OCI-M2 (cell line): ENCODE results near the gene DNAJC4.

Source experiments
- DNase-seq: peaks from one replicate; lab custom pipeline; 2025; ENCODE audit not compliant: unreplicated experiment; lab: John Stamatoyannopoulos, UW

The DNAJC4 gene, protein sequence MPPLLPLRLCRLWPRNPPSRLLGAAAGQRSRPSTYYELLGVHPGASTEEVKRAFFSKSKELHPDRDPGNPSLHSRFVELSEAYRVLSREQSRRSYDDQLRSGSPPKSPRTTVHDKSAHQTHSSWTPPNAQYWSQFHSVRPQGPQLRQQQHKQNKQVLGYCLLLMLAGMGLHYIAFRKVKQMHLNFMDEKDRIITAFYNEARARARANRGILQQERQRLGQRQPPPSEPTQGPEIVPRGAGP

DNA sequence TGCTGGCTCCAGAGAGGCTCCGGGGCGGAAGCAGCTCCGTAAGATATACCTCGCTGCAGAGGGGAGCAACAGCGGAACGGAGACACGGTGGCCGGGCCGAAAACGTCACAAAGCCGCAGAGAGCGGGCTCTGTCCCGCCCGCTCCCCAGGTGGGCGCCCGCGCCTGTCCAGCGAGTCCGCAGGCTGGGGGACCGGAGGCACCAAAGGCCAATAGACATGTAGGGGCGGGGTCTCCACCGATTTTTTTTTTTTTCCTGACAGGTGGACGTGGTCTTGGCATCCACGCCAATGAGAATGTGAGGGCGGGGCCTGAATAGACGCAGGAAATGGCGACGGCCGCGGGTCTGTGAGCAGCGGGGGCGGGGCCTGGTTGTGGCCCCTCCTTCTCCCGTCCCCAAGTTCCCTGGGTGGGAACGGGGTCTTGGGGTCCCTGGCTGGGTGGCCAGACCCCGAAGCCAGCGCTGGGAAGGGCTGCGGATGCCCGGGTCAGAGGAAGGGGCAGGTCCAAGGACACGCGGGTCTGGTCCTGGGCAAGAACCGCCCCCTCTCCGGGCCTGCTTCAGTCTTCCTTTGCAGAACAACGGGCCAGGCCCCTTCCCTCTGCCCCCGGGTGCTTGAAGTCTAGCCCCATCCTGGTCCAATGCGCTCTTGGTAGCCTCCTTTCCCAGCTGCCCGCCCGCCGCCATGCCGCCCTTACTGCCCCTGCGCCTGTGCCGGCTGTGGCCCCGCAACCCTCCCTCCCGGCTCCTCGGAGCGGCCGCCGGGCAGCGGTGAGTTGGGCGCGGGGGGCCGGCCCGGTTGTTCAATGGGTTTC lies at the start of gene DNAJC4:
Gene DNAJC4 (plus strand): TSS at position 378 of the 814 bp plus-strand sequence. CDS start 307 bp downstream, at position 685.
- DNase-seq = peak; percentile 50

DNA sequence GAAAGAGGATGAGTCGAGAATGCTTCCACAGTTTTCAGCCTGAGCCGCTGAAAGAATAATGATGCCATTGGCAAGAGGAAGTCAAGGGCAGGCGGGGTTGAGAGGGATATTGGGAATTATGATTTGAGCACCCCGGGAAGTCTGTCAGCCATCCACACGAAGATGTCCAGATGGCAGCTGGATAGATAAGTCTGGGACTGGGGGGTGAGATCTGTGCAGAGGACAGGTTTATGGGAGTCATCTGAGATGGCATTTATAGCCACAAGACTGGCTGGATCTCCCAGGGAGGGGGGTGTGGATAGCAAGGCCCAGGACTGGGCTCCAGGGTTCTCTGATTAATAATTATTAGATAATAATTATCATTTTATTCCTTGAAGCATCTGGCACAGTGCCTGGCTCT lies 49.5 kb upstream of the DNAJC4 start:
- no peak for DNase-seq

- peak; percentile 47 for DNase-seq
Measured at GRCh38 chr11:64181506-64182411, 48.6 kb upstream of the DNAJC4 start.

DNA sequence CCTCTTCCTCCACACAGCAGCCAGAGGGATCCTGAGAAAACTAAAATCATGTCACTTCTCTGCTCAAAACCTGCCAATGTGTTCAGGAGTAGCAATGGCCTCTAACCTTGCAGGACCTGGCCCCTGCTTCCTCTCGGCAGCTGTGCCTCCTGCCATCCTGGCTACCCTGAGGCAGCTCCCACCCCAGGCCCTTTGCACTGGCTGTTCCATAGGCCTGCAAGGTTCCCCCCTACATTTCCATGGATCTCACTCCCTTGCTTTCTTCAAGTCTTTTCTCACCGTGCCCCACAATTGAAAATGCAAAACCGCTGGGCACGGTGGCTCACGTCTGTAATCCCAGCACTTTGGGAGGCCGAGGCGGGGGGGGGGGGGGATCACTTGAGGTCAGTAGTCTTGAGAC lies 46.5 kb upstream of the DNAJC4 start:
- no peak for DNase-seq

- no peak for DNase-seq
Measured at GRCh38 chr11:64185175-64185692, 45.1 kb upstream of the DNAJC4 start.

- peak; percentile 94 for DNase-seq
Measured at GRCh38 chr11:64185693-64186491, 44.5 kb upstream of the DNAJC4 start, which contains the start of gene STIP1. STIP1 (plus strand) TSS chr11:64186171; CDS start chr11:64186262, 91 bp downstream.

DNA sequence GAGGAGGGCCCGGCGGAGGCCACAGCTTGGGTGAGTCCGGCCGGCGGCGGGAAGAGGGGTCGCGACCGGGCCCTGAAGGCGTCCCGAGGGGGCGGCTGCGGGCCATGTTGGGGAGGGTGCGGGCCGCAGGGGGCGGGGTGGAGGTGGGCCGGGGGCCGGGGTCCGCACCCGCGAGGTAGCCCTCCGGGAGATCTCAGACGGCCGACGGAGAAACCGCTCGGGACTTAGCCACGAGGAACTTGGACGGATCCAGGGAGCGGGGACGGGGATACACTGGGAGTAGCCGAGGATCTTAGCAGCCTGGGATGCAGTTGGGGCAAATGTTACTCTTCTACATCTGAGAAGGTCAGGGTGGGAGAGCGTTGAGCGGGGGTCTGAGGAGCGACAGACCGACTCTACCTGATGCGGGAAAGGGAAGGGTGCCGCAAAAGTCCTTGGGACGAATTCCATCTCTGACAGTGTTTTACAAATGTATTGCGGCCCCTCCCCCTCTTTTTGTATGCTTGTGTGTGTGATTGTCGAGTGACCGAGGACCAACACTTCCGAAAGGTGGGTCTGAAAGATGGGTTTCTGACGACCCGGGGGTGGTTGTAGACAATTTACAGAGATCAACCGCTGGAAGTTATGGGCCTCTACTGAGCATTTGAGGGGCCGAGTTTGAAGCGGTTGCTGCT lies 43.7 kb upstream of the DNAJC4 start:
- DNase-seq = no peak

DNA sequence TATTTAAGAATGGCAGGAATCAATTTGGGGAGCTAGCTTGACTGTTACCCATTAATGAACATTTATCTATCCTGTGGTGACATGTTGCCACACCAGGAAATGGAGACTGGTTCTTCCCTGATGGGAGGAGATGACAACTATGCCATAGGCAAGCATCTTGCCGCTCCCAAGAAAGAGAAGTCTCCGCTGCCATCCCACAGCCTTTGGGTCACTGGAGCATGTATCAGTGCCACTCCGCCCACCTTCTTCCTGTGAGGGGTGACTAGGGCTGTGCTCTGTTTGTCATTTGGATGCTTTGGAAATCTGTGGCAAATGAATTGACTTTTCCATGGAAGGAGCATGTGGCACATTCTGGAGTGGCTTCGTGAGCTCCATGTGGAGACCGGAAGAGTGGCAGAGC lies 37.9 kb upstream of the DNAJC4 start:
- no peak for DNase-seq

- DNase-seq = no peak
Measured at GRCh38 chr11:64196626-64197025, 33.7 kb upstream of the DNAJC4 start.

DNA sequence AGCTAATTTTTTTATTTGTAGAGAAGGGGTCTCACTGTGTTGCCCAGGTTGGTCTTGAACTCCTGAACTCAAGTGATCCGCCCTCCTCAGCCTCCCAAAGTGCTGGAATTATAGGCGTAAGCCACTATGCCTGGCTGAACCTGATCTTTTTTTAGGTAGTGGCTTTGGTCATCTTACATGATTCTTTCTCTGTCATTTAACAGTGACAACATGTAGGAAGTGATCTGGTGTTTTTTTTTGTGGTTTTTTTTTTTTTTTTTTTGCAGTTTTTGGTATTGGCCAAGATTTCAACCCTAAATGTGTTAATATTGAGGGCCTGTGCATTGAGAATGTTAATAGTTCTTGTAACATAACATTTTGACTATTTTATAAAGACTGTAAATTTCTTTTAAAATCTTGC lies 31.8 kb upstream of the DNAJC4 start:
- DNase-seq = no peak

DNA sequence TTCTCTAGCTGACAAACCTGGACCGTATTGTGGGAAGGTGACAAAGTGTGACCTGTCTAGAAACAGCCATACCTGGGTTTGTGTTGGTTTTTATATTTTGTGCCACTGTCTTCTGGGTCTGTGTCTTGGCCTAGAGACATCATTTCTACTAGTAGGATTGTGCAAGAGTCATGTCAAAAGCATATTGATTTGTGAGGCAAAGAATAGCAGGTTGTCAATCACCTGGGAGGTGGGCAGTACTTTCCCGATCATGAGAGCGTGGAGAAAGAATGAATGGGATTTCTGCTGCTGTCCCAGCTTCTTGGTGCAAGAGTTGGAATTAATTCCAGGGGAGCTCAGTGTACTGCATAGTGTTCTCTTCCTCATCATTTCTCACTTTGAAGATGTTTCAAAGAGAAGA lies 28.8 kb upstream of the DNAJC4 start:
- DNase-seq = no peak

- DNase-seq = no peak
Measured at GRCh38 chr11:64202992-64203391, 27.4 kb upstream of the DNAJC4 start.

DNA sequence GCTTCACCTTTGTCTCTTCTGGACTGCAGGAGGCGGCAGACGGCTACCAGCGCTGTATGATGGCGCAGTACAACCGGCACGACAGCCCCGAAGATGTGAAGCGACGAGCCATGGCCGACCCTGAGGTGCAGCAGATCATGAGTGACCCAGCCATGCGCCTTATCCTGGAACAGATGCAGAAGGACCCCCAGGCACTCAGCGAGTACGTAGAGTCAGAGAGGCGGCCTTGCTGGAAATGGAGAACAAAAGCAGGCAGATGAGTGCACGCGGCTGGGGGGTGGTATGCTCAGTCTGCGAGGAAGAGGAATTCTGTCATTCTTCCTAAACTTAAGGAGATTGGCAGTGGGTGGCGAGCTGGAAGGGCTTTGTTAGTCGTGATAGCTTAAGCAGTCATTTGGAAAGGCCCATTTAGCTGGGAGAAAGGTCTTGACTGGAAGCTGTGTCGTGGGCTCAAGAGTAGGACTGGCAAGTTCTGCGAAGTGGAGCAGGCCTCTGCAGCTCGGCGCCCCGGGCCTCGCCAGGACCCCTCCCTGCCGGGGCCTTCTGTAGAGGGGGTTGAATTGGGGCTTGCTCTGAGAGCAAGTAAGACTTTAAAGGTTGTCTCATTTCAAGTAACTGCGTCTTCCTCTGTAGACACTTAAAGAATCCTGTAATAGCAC lies 26.8 kb upstream of the DNAJC4 start:
- DNase-seq = no peak

- no peak for DNase-seq
Measured at GRCh38 chr11:64204080-64204440, 26.3 kb upstream of the DNAJC4 start.

DNA sequence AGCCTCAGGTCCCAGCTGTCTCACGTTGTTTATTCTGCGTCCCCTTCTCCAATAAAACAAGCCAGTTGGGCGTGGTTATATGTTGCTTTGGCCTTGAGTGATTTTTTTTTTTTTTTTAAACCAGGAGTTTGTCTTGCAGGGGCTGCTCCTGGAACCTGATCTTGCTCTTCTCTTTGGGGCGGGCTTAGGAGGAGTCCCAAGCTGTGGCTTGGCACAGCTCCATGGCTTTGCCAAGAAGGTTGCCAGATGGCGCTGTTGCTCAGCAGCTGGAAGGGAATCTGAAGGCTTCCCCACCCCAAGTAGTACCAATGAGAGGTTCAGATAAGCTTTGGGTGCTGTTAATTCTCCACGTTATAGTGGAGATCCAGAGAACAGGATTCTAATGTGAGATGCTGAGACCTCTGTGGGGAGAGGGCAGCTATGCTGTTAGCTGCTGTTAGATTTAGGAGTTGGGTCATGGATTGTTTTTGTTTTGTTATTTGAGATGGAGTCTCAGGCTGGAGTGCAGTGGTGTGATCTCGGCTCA lies 25.8 kb upstream of the DNAJC4 start:
- peak; percentile 44 for DNase-seq

GRCh38 chr11:64206457-64207255 lies 23.7 kb upstream of the DNAJC4 start, which contains the start of gene FERMT3:
FERMT3 (plus strand) TSS chr11:64206721; CDS start chr11:64207365, 644 bp downstream.
- no peak for DNase-seq

DNA sequence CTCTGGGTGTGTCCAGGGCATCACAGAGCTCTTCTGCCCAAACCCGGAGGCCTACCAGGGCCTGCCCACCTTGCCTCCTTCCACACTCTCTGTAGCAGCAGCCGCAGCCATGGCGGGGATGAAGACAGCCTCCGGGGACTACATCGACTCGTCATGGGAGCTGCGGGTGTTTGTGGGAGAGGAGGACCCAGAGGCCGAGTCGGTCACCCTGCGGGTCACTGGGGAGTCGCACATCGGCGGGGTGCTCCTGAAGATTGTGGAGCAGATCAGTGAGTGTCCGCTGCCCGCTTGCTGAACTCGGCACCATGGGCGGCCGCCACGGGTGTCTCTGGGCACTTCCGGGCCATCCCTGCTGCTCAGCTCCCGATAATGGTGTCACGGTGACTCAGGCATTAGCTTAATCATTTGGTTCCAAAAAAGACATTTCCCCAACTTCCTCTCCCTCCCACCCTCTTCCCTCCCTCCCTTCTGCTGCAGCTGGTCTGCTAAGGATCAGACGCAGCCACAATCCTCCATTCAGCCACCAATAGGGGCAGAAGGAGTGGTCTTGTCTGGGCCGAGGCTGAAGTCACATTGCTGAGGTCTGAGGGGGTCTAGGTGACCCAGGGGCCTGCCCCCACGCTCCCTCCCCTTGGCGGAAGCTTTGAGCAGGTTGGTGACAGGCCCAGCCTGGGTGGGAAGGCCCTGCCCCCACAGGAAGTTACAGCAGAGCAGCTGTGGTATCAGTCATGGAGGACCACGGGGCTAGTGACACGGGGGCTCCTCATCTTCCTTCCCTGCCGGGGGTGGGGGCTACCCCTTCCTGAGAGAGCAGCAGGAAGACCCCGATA lies 22.9 kb upstream of the DNAJC4 start:
- DNase-seq = peak; percentile 53
